Hepatocyte (in vitro differentiated cells): ENCODE measurements around the gene RGS19. TPM values are rescaled to one million over a fixed set of nuclear protein-coding genes. Genes with fewer than 3 reads are reported as not detected.

Experiments
- DNase-seq: peaks from one replicate; pipeline ENCODE4 v3.0.0-alpha.2; 2016; ENCODE audit warnings: low spot score
- H2AFZ ChIP-seq: fragments of 200-600 bp; sonication (generic); 2 replicates; pipeline ENCODE4 v1.6.0; 2016; ENCODE audit warnings: antibody characterized with exemption, mild to moderate bottlenecking
- H3K27ac ChIP-seq: fragments of 200-600 bp; sonication (generic); 2 replicates; pipeline ENCODE4 v1.5.1; 2016; ENCODE audit warnings: mild to moderate bottlenecking
- H3K27me3 ChIP-seq: fragments of 200-600 bp; sonication (generic); 2 replicates; pipeline ENCODE4 v1.6.1; 2016
- H3K36me3 ChIP-seq: fragments of 200-600 bp; sonication (generic); replicated peaks from 2 replicates; pipeline ENCODE4 v1.5.1; 2016; ENCODE audit warnings: low read depth; ENCODE audit not compliant: insufficient read depth
- H3K4me1 ChIP-seq: fragments of 200-600 bp; sonication (generic); 2 replicates; pipeline ENCODE4 v1.5.1; 2016; ENCODE audit warnings: mild to moderate bottlenecking, moderate library complexity; ENCODE audit not compliant: insufficient read depth
- H3K4me2 ChIP-seq: fragments of 200-600 bp; sonication (generic); 2 replicates; pipeline ENCODE4 v1.6.0; 2016
- H3K4me3 ChIP-seq: fragments of 200-600 bp; sonication (generic); 2 replicates; pipeline ENCODE4 v1.5.1; 2016; ENCODE audit warnings: mild to moderate bottlenecking
- H3K79me2 ChIP-seq: fragments of 200-600 bp; sonication (generic); 2 replicates; pipeline ENCODE4 v1.6.0; 2017; ENCODE audit warnings: mild to moderate bottlenecking
- H3K9me2 ChIP-seq: fragments of 200-600 bp; sonication (generic); replicated peaks from 2 replicates; pipeline ENCODE4 v1.6.0; 2017; ENCODE audit warnings: mild to moderate bottlenecking; ENCODE audit not compliant: insufficient read depth
- H3K9me3 ChIP-seq: fragments of 200-600 bp; sonication (generic); 2 replicates; pipeline ENCODE4 v1.5.1; 2016; ENCODE audit warnings: low read depth, mild to moderate bottlenecking
- H4K20me1 ChIP-seq: fragments of 200-600 bp; sonication (generic); 2 replicates; pipeline ENCODE4 v1.6.0; 2016; ENCODE audit warnings: mild to moderate bottlenecking; ENCODE audit not compliant: insufficient read depth, poor library complexity, severe bottlenecking
- EZH2 ChIP-seq: fragments of 200-600 bp; sonication (generic); IDR thresholded peaks from 2 replicates; pipeline ENCODE4 v1.6.1; 2016; ENCODE audit warnings: antibody characterized with exemption, mild to moderate bottlenecking, borderline replicate concordance
- EZH2phosphoT487 ChIP-seq: fragments of 200-600 bp; sonication (generic); IDR thresholded peaks from one replicate; pipeline ENCODE4 v1.6.1; 2018; ENCODE audit warnings: antibody characterized with exemption, mild to moderate bottlenecking, low read depth, moderate library complexity; ENCODE audit not compliant: unreplicated experiment, severe bottlenecking
- whole genome bisulfite sequencing: methylation state at CpG from one replicate; pipeline ENCODE4 v1.1.6; 2016; ENCODE audit warnings: low lambda C conversion rate; ENCODE audit errors: missing lambda C conversion rate; 5-methylcytosine and 5-hydroxymethylcytosine counted together
- polyA plus RNA-seq: library from polyadenylated mRNA; unstranded; fragments of >200 nt; fragmentation: Nextera tagmentation; extraction: Ambion mirVana; gene quantifications from 2 replicates; pipeline ENCODE4 v1.2.1, GENCODE V29; 2016
- total RNA-seq: library from RNA; depleted of rRNA; stranded (reverse); fragments of >200 nt; gene quantifications from 2 replicates; pipeline ENCODE4 v1.2.3, GENCODE V29; 2014
- TF ChIP-seq, protein P1 (sequence below): fragments of 200-600 bp; sonication (generic); IDR thresholded peaks from 2 replicates; pipeline ENCODE4 v1.5.1; 2016; ENCODE audit warnings: antibody characterized with exemption, mild to moderate bottlenecking; ENCODE audit not compliant: poor library complexity

RGS19 gene
- total and polyA plus RNA-seq, 2 experiments from 2014 or later: 8.8 to 10.9 TPM

DNA sequence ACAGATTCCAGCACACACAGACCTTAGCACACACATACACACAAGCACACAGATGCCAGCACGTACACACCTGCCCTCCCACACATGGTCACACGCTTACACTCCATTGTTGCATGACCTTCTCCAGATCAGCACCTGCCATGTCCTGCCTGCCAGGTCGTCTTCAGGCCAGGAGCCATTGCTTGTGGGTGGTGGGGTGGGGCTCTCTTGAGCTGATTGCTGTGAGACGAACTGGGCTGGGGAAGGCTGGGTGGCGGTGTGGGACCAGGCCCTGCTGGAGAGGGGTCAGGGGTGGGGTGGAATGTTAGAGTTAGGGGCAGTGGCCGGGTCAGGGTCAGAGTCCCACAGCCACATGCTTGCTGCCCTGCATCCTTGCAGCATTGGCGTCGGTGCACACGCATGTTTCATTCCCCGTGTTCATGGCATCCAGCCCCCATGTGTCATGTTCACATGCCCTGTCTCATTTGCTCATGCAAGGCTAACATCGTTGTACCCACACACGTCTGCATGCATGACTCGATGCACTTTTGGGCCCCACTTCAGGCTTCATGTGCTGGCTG lies 34.6 kb upstream of the RGS19 start:
- H3K9me2 ChIP-seq: no peaks in the 10 kb centered on the region
- no peaks in the 10 kb centered on the region for H3K27me3 ChIP-seq
- no peak overlapping the region for H3K4me2 ChIP-seq
- H3K36me3 ChIP-seq: no peaks in the 10 kb centered on the region
- no peaks in the 10 kb centered on the region for H3K9me3 ChIP-seq
- H4K20me1 ChIP-seq: no peaks in the 10 kb centered on the region
- no peak overlapping the region for H3K4me3 ChIP-seq
- H3K4me1 ChIP-seq: no peaks in the 10 kb centered on the region
- no peak overlapping the region for H2AFZ ChIP-seq
- DNase-seq: no peak
- no peak overlapping the region for H3K27ac ChIP-seq
- TF ChIP-seq, protein P1, sequence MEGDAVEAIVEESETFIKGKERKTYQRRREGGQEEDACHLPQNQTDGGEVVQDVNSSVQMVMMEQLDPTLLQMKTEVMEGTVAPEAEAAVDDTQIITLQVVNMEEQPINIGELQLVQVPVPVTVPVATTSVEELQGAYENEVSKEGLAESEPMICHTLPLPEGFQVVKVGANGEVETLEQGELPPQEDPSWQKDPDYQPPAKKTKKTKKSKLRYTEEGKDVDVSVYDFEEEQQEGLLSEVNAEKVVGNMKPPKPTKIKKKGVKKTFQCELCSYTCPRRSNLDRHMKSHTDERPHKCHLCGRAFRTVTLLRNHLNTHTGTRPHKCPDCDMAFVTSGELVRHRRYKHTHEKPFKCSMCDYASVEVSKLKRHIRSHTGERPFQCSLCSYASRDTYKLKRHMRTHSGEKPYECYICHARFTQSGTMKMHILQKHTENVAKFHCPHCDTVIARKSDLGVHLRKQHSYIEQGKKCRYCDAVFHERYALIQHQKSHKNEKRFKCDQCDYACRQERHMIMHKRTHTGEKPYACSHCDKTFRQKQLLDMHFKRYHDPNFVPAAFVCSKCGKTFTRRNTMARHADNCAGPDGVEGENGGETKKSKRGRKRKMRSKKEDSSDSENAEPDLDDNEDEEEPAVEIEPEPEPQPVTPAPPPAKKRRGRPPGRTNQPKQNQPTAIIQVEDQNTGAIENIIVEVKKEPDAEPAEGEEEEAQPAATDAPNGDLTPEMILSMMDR: no peak
- TF ChIP-seq EZH2phosphoT487 (no peak), EZH2 (no peak)
- H3K79me2 ChIP-seq: no peaks in the 10 kb centered on the region
- WGBS: 87% methylated on average over 13 of the region's 13 CpGs

DNA sequence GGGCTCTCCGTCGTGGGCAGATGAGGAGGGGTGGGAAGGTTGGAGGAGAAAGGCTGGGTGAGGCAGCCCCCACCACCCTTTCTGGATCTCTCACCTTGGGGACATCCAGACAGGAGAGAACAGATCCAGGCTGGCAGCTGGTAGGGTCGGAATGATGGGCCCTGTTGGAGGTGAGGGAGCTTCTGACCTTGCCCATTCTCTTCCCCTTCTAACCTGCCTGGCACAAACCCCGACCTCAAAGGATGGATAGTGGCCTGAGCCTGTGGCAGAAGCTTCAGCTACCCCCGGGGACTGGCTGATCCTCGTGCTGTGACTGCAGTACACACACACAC lies 34.1 kb upstream of the RGS19 start:
- H3K9me3 ChIP-seq: no peaks in the 10 kb centered on the region
- DNase-seq: no peak
- H4K20me1 ChIP-seq: no peaks in the 10 kb centered on the region
- no peak overlapping the region for H2AFZ ChIP-seq
- no peak overlapping the region for H3K4me2 ChIP-seq
- H3K79me2 ChIP-seq: no peaks in the 10 kb centered on the region
- H3K27ac ChIP-seq: no peak overlapping the region
- H3K9me2 ChIP-seq: no peaks in the 10 kb centered on the region
- H3K27me3 ChIP-seq: no peaks in the 10 kb centered on the region
- TF ChIP-seq EZH2 (no peak), EZH2phosphoT487 (no peak)
- TF ChIP-seq, protein P1: no peak
- H3K4me1 ChIP-seq: no peaks in the 10 kb centered on the region
- no peak overlapping the region for H3K4me3 ChIP-seq
- no peaks in the 10 kb centered on the region for H3K36me3 ChIP-seq
- 83% methylated on average over 6 of the region's 6 CpGs for WGBS

DNA sequence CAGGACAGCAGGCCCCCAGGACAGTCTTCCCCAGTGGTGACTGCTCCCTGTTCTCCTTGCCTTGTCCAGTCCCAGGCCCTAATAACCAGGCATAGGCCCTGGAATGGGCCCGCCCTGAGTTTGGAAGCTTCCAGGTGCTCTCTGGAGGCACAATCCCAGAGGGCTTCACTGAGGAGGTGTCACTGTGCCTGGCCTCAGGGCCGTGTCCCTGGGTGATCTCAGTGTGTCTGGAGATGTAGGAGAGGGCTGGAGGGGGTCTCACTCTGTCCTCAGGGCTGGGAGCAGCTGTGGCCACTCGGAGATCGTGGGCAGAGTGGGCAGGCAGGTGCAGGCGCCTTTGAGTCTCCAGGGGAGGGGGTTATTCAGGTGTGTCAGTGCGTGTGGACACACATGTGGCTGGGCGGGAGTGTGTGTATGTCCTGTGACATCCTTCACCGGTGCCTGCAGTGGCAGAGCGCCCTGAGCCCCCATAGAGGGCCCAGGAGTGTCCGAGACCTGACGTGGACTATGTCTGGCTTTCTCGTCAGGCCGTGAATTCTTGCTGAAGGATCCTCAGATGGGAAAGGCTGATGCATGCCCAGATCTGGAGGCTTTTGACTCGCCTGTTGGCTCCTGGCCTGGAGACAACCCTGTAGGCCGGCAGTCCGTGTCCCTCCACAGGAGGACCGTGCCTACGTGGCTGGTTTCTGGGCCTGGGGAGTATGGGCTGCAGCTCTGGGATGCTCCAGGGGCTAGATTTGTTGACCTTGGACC lies 33.5 kb upstream of the RGS19 start:
- Histone ChIP-seq H3K27me3 (no peaks in the 10 kb centered on the region), H3K27ac (no peak overlapping the region), H3K79me2 (no peaks in the 10 kb centered on the region), H3K4me2 (no peak overlapping the region), H3K9me3 (no peaks in the 10 kb centered on the region), H3K9me2 (no peaks in the 10 kb centered on the region), H3K4me1 (no peaks in the 10 kb centered on the region), H3K4me3 (no peak overlapping the region), H2AFZ (no peak overlapping the region), H3K36me3 (no peaks in the 10 kb centered on the region), H4K20me1 (no peaks in the 10 kb centered on the region)
- TF ChIP-seq EZH2: no peak
- TF ChIP-seq, protein P1: no peak
- TF ChIP-seq EZH2phosphoT487: no peak
- WGBS: 91% methylated on average over 18 of the region's 18 CpGs
- DNase-seq: no peak
